ENCODE results near the gene ZNF253. TPM values are rescaled to one million over a fixed set of nuclear protein-coding genes. Genes with fewer than 3 reads are reported as not detected.
"Not testable (repeated sequence)": the region's sequence is repeated elsewhere in the genome, so short reads cannot be mapped to it uniquely, and the experiment has no call there.

Gene ZNF253
- polyA plus RNA-seq, 3 donors = 0.45 to 1.5 (median 1.1) TPM

- H3K4me2 ChIP-seq (replicated peaks; ENCODE audit: extremely low read depth, low read length, poor library complexity, severe bottlenecking) = peak overlapping the region; percentile 96
- H3K4me3 ChIP-seq (replicated peaks in 1 of 3; ENCODE audit: low read depth in 2 of 3, low read length in 3 of 3) = peak overlapping the region; percentile 68 to 94 (median 88)
- H3K79me2 ChIP-seq (ENCODE audit: insufficient read depth, low read length) = peaks cover 35% of the 10 kb centered on the region
- Mint-ChIP-seq H3K9me3 (peaks cover 50 to 94% (median 84%) of the 10 kb centered on the region in 7 donors), H3K27me3 (ENCODE audit: low read depth in 3 of 3) (peaks cover 0 to 2% (median 0%) of the 10 kb centered on the region in 3 donors), H3K27ac (peak overlapping the region; percentile 80 to 93 (median 90)), H3K36me3 (peaks cover 16 to 28% of the 10 kb centered on the region in 2 donors), H3K4me3 (peak overlapping the region; percentile 98 to 99), H3K4me1 (peaks cover 12% of the 10 kb centered on the region)
- H4K20me1 ChIP-seq (ENCODE audit: insufficient read depth, low read length) = no peaks in the 10 kb centered on the region
- H3K27ac ChIP-seq (ENCODE audit: low read depth in 1 of 2, low read length in 2 of 2) = peak overlapping the region; percentile 82 to 86
- H3K4me1 ChIP-seq (ENCODE audit: control insufficient read depth in 1 of 2, insufficient read depth in 2 of 2, low read length in 2 of 2) = peaks cover 12 to 18% of the 10 kb centered on the region in 2 donors
- no CpG with 5 or more reads among the region's 9 CpGs for WGBS (ENCODE audit: insufficient coverage)
- peaks cover 0 to 11% of the 10 kb centered on the region in 2 donors for H3K36me3 ChIP-seq (replicated peaks in 1 of 2; ENCODE audit: control insufficient read depth in 1 of 2, insufficient read depth in 2 of 2, low read length in 2 of 2)
- H3K9me3 ChIP-seq (replicated peaks in 1 of 2; ENCODE audit: control insufficient read depth in 1 of 2, insufficient read depth in 1 of 2, low read length in 2 of 2) = peaks cover 66 to 80% of the 10 kb centered on the region in 2 donors
- DNase-seq = no peak
- peak overlapping the region; percentile 78 for H3K9ac ChIP-seq (ENCODE audit: insufficient read depth, low read length, poor library complexity, severe bottlenecking)
- intact Hi-C loops (cut with micrococcal nuclease) = loop anchor here in 1 of 2 donors (2.0 to 10.0 kb wide), 4 partner anchors 33 to 235 kb away; partner anchors contain the start of genes ATP13A1, ZNF101 and ZNF506
- TF ChIP-seq CTCF (IDR thresholded peaks at IDR 0.05) = no peak
- no peaks in the 10 kb centered on the region for H3K27me3 ChIP-seq (ENCODE audit: control insufficient read depth in 2 of 2, insufficient read depth in 2 of 2, low read length in 2 of 2)
- peak overlapping the region; percentile 95 for H2AFZ ChIP-seq (ENCODE audit: insufficient read depth, low read depth, low read length, poor library complexity, severe bottlenecking)
Measured at GRCh38 chr19:19900139-19900728, 34.6 kb downstream of the ZNF253 start.

GRCh38 chr19:19900729-19901444 is 35.2 kb downstream of the ZNF253 start, which contains the start of gene ZNF93:
TSS of gene ZNF93 (plus strand) at chr19:19900946. CDS start at chr19:19901089, 143 bp downstream.
- DNase-seq = peak; percentile 85 to 87 (median 86)
- H3K27ac ChIP-seq (ENCODE audit: low read depth in 1 of 2, low read length in 2 of 2) = peak within 1 kb of the TSS; percentile 82 to 86
- WGBS (ENCODE audit: insufficient coverage) = 0% methylated on average over 32 of the region's 35 CpGs
- Mint-ChIP-seq H3K4me3 (peak within 1 kb of the TSS; percentile 98 to 99), H3K27me3 (ENCODE audit: low read depth in 3 of 3) (peaks cover 0 to 2% (median 0%) of the 10 kb centered on the region in 3 donors), H3K36me3 (peaks cover 22 to 32% of the 10 kb centered on the region in 2 donors), H3K27ac (peak within 1 kb of the TSS; percentile 80 to 93 (median 90)), H3K4me1 (peaks cover 12% of the 10 kb centered on the region), H3K9me3 (peaks cover 54 to 94% (median 83%) of the 10 kb centered on the region in 7 donors)
- H3K4me1 ChIP-seq (ENCODE audit: control insufficient read depth in 1 of 2, insufficient read depth in 2 of 2, low read length in 2 of 2) = peaks cover 12 to 18% of the 10 kb centered on the region in 2 donors
- peak within 1 kb of the TSS; percentile 78 for H3K9ac ChIP-seq (ENCODE audit: insufficient read depth, low read length, poor library complexity, severe bottlenecking)
- no peaks in the 10 kb centered on the region for H3K27me3 ChIP-seq (ENCODE audit: control insufficient read depth in 2 of 2, insufficient read depth in 2 of 2, low read length in 2 of 2)
- H3K36me3 ChIP-seq (replicated peaks in 1 of 2; ENCODE audit: control insufficient read depth in 1 of 2, insufficient read depth in 2 of 2, low read length in 2 of 2) = peaks cover 0 to 16% of the 10 kb centered on the region in 2 donors
- peak within 1 kb of the TSS; percentile 68 to 94 (median 88) for H3K4me3 ChIP-seq (replicated peaks in 1 of 3; ENCODE audit: low read depth in 2 of 3, low read length in 3 of 3)
- peaks cover 66 to 80% of the 10 kb centered on the region in 2 donors for H3K9me3 ChIP-seq (replicated peaks in 1 of 2; ENCODE audit: control insufficient read depth in 1 of 2, insufficient read depth in 1 of 2, low read length in 2 of 2)
- peak within 1 kb of the TSS; percentile 95 for H2AFZ ChIP-seq (ENCODE audit: insufficient read depth, low read depth, low read length, poor library complexity, severe bottlenecking)
- H3K79me2 ChIP-seq (ENCODE audit: insufficient read depth, low read length) = peaks cover 42% of the 10 kb centered on the region
- peak within 1 kb of the TSS; percentile 96 for H3K4me2 ChIP-seq (replicated peaks; ENCODE audit: extremely low read depth, low read length, poor library complexity, severe bottlenecking)
- no peak for TF ChIP-seq CTCF (IDR thresholded peaks at IDR 0.05)
- intact Hi-C loops (cut with micrococcal nuclease) = loop anchor here in 1 of 2 donors (2.0 to 10.0 kb wide), 4 partner anchors 34 to 236 kb away; partner anchors contain the start of genes ATP13A1, ZNF101 and ZNF506
- no peaks in the 10 kb centered on the region for H4K20me1 ChIP-seq (ENCODE audit: insufficient read depth, low read length)

GRCh38 chr19:19907551-19907950 is 41.9 kb downstream of the ZNF253 start:
- not testable (repeated sequence) for H3K4me1 ChIP-seq (ENCODE audit: control insufficient read depth in 1 of 2, insufficient read depth in 2 of 2, low read length in 2 of 2); H3K27me3 Mint-ChIP-seq (ENCODE audit: low read depth in 3 of 3); H3K27me3 ChIP-seq (ENCODE audit: control insufficient read depth in 2 of 2, insufficient read depth in 2 of 2, low read length in 2 of 2); DNase-seq; H3K4me3 Mint-ChIP-seq; H3K4me2 ChIP-seq (replicated peaks; ENCODE audit: extremely low read depth, low read length, poor library complexity, severe bottlenecking); H3K4me1 Mint-ChIP-seq; H2AFZ ChIP-seq (ENCODE audit: insufficient read depth, low read depth, low read length, poor library complexity, severe bottlenecking); H3K9ac ChIP-seq (ENCODE audit: insufficient read depth, low read length, poor library complexity, severe bottlenecking); H4K20me1 ChIP-seq (ENCODE audit: insufficient read depth, low read length); H3K27ac Mint-ChIP-seq; H3K4me3 ChIP-seq (replicated peaks in 1 of 3; ENCODE audit: low read depth in 2 of 3, low read length in 3 of 3); H3K27ac ChIP-seq (ENCODE audit: low read depth in 1 of 2, low read length in 2 of 2)
- Histone ChIP-seq H3K79me2 (ENCODE audit: insufficient read depth, low read length) (peaks cover 81% of the 10 kb centered on the region), H3K9me3 (replicated peaks in 1 of 2; ENCODE audit: control insufficient read depth in 1 of 2, insufficient read depth in 1 of 2, low read length in 2 of 2) (peaks cover 54 to 97% of the 10 kb centered on the region in 2 donors), H3K36me3 (replicated peaks in 1 of 2; ENCODE audit: control insufficient read depth in 1 of 2, insufficient read depth in 2 of 2, low read length in 2 of 2) (peaks cover 0 to 58% of the 10 kb centered on the region in 2 donors)
- no CpG with 5 or more reads among the region's 3 CpGs for WGBS (ENCODE audit: insufficient coverage)
- peaks cover 45 to 89% (median 80%) of the 10 kb centered on the region in 7 donors for H3K9me3 Mint-ChIP-seq
- H3K36me3 Mint-ChIP-seq = peaks cover 44 to 75% of the 10 kb centered on the region in 2 donors
- intact Hi-C loops (cut with micrococcal nuclease) = loop anchor here in 1 of 2 donors (10.0 kb wide), 1 partner anchor 243 kb away; the partner anchor contains the start of genes ATP13A1 and ZNF101
